WI38 (cell line): ENCODE results near the gene SMIM27.

ENCODE experiments used
- H3K4me3 ChIP-seq: 2 replicates; pipeline ENCODE4 v1.5.1; 2011; ENCODE audit warnings: low read depth, mild to moderate bottlenecking, control low read depth, low read length
- TF ChIP-seq, protein P1 (sequence below): IDR thresholded peaks from 2 replicates; pipeline ENCODE4 v1.5.1; 2012; ENCODE audit warnings: low read depth, mild to moderate bottlenecking, control low read depth, low read length

SMIM27 gene

GRCh38 chr9:32552172-32552872 lies at the start of gene SMIM27, which contains the start of gene TOPORS:
Gene SMIM27, plus strand, starts transcription at chr9:32552327. Its CDS starts 108 bp downstream, at chr9:32552435.
Gene TOPORS, minus strand, starts transcription at chr9:32552586. Its CDS starts 150 bp downstream, at chr9:32552436.
- TF ChIP-seq, protein P1, sequence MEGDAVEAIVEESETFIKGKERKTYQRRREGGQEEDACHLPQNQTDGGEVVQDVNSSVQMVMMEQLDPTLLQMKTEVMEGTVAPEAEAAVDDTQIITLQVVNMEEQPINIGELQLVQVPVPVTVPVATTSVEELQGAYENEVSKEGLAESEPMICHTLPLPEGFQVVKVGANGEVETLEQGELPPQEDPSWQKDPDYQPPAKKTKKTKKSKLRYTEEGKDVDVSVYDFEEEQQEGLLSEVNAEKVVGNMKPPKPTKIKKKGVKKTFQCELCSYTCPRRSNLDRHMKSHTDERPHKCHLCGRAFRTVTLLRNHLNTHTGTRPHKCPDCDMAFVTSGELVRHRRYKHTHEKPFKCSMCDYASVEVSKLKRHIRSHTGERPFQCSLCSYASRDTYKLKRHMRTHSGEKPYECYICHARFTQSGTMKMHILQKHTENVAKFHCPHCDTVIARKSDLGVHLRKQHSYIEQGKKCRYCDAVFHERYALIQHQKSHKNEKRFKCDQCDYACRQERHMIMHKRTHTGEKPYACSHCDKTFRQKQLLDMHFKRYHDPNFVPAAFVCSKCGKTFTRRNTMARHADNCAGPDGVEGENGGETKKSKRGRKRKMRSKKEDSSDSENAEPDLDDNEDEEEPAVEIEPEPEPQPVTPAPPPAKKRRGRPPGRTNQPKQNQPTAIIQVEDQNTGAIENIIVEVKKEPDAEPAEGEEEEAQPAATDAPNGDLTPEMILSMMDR = no peak
- H3K4me3 ChIP-seq = peak within 1 kb of the TSS; percentile 82

DNA sequence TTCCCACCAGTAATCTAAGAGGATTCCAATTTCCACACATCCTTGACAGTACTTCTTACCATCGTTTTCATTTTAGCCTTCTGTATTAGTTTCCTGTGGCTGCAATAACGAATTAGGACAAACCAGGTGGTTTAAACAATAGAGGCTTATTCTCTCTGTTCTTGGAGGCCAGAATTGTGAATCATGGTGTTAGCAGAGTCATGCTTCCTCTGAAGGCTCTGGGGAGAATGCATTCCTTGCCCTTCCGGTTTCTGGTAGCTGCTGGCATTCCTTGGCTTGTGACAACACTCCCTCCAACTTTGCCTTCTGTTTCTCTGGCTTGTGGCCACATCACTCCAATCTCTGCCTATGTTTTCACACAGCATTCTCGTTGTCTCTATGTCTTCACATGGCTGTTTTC lies 49.7 kb upstream of the SMIM27 start:
- H3K4me3 ChIP-seq = no peak overlapping the region
- TF ChIP-seq, protein P1 = no peak

DNA sequence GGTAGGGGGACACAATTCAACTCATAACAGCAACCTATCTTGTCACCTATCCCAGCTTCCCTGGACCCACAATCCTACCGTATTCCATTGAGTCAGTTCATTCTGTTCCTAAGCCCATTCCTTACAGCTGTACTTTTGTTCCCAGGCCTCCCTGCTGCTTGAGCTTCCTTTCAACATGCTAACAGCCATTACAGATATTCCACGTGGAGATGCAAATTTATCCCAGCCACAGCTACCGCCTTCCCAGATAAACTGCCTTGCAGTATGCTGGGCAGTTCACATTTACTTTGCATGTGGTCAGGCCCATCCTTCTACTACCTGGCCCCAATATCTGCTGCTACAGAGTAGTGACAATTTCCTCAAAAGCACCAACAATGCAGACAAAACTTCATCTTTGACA lies 49.1 kb upstream of the SMIM27 start:
- no peak overlapping the region for H3K4me3 ChIP-seq
- TF ChIP-seq, protein P1 = no peak

GRCh38 chr9:32508728-32509127 lies 43.4 kb upstream of the SMIM27 start:
- TF ChIP-seq, protein P1 = no peak
- H3K4me3 ChIP-seq = no peak overlapping the region

DNA sequence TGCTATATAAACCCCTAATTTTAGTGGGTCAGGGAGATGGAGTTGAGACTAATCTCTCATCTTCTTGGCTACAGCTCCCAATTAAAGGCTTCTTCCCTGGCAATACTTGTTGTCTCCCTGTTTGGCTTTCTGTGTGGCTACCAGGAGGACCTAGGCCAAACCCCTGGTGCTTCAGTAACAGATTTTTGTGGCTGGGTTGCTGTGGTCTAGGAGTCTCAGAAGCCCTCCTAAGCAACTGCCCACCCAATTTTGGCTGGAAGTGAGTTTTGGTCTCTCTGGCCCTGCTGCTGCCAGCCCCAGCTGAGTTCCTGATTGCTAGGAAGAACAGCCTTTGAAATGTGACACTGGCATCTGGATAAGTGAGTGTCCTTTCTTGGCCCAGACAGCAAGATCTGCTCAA lies 35.9 kb upstream of the SMIM27 start:
- TF ChIP-seq, protein P1 = no peak
- no peak overlapping the region for H3K4me3 ChIP-seq

DNA sequence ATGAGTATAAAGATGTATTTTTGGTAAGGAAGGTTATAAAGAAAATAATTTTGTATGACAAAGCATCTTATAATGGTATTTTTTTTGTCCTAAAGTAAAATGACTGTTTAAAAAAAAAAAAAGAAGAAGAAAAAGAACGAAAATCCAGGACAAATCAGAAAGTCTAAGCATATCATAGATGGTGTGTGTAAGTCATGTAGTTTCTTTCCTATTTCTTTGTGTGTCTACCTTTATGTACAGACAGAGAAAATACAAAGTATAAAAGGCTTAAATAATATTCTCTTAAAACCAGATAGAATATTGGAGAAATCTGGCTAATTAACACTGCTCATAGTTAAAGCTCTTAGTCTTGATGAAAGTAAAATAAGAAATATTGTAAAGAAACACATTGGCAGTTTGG lies 33.9 kb upstream of the SMIM27 start:
- H3K4me3 ChIP-seq = no peak overlapping the region
- TF ChIP-seq, protein P1 = no peak

DNA sequence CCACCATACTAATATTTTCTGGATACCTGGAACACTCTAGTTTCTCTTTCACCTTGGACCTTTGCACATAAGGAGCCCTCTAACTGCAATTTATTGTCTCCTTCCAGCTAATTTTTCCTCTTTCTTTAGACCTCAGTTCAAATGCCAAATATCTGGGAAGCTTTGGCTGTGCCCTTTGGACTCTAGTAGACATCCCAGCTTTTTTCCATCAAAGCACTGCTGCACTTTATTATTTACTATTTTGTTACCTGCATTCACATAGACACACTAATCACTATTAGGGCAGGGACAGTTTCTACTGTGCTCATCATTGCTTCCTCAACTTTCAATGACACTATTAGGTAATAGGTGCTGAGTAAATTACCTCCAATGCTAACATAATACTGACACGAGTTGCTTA lies 28.2 kb upstream of the SMIM27 start:
- H3K4me3 ChIP-seq = no peak overlapping the region
- TF ChIP-seq, protein P1 = no peak

DNA sequence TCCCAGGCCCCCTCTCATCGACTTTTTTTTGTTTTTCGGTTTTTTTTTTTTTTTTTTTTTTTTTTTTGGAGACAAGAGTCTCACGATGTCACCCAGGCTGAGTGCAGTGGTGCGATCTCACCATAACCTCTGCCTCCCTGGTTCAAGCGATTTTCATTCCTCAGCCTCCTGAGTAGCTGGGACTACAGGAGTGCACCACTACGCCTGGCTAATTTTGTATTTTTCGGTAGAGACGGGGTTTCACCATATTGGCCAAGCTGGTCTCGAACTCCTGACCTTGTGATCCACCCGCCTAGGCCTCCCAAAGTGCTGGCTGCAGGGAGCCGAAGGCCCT lies 27.6 kb upstream of the SMIM27 start:
- H3K4me3 ChIP-seq = peak overlapping the region; percentile 90
